GM12873 (cell line): ENCODE results near the gene LAMA1.
A peak's percentile ranks its signal among the peaks of the same experiment; 100 is the strongest.

Experiments
- TF ChIP-seq, protein P1 (sequence below): IDR thresholded peaks from 2 replicates; pipeline ENCODE4 v1.5.1; 2012; ENCODE audit warnings: low read depth, mild to moderate bottlenecking, moderate library complexity, low read length, control low read depth; ENCODE audit not compliant: insufficient read depth; ENCODE audit errors: missing control alignments

Gene LAMA1

DNA sequence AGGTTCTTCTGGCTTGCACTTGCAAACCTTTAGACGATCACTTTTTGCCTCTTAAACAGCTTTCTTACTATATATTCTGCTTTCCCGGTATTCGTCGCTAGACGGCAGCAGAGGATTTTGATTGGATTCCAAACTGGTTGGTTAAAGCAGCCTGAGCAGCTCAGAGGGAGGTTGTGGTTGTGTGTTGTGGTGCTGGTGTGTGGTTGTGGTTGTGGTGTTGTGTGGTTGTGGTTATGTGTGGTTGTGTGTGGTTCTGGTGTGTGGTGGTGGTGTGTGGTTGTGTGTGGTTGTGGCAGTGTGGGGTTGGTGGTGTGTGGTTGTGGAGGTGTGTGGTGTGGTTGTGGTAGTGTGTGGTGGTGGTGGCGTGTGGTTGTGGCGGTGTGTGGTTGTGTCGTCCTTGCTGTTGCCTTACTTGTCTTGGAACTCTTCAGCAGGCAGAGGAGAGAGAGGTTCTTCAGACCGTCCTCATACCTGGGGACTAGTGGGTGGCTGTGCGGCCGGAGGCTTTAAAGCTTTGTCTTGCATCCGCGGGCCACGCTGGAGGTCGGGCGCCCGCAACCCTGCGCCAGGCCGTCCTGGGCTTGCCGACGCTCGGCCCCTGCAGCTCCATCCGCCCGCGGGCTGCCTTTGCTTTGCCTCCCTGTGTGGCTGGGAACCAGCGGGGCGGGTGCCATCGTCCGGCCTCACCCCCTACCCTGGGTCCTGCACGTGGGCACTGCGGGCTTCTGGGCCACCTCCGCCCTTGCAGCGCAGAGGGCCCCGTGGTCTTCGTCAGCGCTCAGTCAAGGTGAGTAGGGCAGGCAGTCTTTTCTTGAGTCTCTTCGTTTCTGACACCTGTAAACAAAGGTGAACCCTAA, 197.3 kb downstream of the LAMA1 start:
- TF ChIP-seq, protein P1, sequence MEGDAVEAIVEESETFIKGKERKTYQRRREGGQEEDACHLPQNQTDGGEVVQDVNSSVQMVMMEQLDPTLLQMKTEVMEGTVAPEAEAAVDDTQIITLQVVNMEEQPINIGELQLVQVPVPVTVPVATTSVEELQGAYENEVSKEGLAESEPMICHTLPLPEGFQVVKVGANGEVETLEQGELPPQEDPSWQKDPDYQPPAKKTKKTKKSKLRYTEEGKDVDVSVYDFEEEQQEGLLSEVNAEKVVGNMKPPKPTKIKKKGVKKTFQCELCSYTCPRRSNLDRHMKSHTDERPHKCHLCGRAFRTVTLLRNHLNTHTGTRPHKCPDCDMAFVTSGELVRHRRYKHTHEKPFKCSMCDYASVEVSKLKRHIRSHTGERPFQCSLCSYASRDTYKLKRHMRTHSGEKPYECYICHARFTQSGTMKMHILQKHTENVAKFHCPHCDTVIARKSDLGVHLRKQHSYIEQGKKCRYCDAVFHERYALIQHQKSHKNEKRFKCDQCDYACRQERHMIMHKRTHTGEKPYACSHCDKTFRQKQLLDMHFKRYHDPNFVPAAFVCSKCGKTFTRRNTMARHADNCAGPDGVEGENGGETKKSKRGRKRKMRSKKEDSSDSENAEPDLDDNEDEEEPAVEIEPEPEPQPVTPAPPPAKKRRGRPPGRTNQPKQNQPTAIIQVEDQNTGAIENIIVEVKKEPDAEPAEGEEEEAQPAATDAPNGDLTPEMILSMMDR: peak; percentile 86

DNA sequence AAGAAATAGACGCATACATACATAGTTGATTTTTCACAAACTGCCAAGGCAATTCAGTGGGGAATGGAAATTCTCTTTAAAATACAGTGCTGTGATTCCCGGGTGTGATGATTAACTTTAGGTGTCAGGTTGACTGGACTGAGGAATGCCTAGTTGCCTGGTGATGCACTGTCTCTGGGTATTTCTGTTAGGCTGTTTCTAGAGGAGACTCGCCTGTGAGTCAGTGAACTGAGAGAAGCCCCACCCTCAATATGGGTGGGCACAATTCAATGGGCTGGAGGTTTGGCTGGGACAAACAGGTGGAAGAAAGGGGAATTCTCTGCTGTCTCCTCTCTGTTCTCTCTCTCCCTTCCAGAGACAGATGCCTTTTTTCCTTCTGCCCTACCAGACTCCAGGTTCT, 200.5 kb downstream of the LAMA1 start:
- TF ChIP-seq, protein P1: no peak

DNA sequence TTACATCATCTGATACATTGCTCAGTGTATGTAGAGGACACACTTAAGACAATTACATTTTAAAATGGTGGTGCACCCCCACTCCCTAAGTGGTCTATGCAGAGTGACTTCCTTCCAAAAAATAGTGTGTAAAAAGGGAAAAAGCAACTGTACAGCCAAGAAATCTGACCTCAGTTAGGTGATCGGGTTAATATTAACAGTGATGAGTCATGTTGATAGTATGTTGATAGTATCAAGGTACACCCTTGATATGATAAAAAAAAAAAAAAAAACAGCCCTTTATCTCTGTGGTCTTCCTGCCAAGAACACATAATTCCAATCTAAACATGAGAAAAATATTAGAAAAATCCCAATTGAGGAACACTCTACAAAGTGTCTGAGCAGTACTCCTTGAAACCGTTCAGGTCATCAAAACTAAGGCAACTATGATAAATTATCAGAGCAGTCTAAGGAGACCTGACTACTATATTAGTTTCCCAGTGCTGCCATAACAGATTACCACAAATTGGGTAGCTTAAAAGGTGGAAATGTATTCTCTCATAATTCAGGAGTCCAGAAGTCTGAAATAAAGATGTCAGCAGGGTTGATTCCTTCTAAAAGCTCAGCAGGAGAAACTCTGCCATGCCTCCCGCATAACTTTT, 216.2 kb downstream of the LAMA1 start:
- TF ChIP-seq, protein P1: no peak

DNA sequence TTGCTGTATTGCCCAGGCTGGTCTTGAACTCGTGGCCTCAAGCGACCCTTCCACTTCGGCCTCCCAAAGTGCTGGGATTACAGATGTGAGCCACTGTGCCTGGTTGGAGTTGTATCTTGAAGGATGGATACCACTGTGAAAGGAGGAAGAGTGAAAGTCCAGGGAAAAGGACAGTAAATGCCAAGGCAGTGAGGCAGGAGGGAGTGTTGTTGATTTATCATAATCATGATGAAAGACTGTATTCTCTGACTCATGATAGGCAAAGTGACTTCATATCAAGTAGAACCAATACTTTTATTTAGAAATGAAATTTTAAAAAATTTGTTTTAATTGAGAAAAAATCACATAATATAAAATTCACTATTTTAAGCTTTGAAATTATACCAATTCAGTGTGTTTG, 225.8 kb downstream of the LAMA1 start:
- TF ChIP-seq, protein P1: no peak
